Mesothelial cell of epicardium (in vitro differentiated cells): Measurements from ENCODE around the gene TMEM43. TPM values are rescaled to one million over a fixed set of nuclear protein-coding genes. Genes with fewer than 3 reads are reported as not detected.

ENCODE experiments used
- DNase-seq, 2 experiments: peaks; one replicate each; pipeline ENCODE4 v3.0.0; 2021; ENCODE audit warnings: low spot score in 2 of 2; ENCODE audit not compliant: unreplicated experiment in 2 of 2
- H3K27ac Mint-ChIP-seq: 2 replicates; pipeline ENCODE4 v1.8.0; 2021; ENCODE audit warnings: mixed read lengths
- H3K27me3 Mint-ChIP-seq: 2 replicates; pipeline ENCODE4 v1.8.0; 2021; ENCODE audit warnings: low read depth, mixed read lengths
- H3K36me3 Mint-ChIP-seq: 2 replicates; pipeline ENCODE4 v1.8.0; 2021; ENCODE audit warnings: mixed read lengths
- H3K4me1 Mint-ChIP-seq: 2 replicates; pipeline ENCODE4 v1.8.0; 2021; ENCODE audit warnings: mixed read lengths
- H3K4me3 Mint-ChIP-seq: 2 replicates; pipeline ENCODE4 v1.8.0; 2021; ENCODE audit warnings: mild to moderate bottlenecking, moderate library complexity, mixed read lengths
- H3K9me3 Mint-ChIP-seq: 2 replicates; pipeline ENCODE4 v1.8.0; 2021; ENCODE audit warnings: mixed read lengths
- total RNA-seq: library from RNA; stranded (reverse); gene quantifications from 3 replicates; pipeline ENCODE4 v1.2.1, GENCODE V29; 2021
- TF ChIP-seq, protein P1 (sequence below): fragments of 200-600 bp; sonication (generic); IDR thresholded peaks from one replicate; pipeline ENCODE4 v1.5.0; 2021; ENCODE audit warnings: antibody characterized with exemption; ENCODE audit not compliant: unreplicated experiment

Gene TMEM43
- total RNA-seq, 1 donor from 2014 or later = 50.0 TPM

DNA sequence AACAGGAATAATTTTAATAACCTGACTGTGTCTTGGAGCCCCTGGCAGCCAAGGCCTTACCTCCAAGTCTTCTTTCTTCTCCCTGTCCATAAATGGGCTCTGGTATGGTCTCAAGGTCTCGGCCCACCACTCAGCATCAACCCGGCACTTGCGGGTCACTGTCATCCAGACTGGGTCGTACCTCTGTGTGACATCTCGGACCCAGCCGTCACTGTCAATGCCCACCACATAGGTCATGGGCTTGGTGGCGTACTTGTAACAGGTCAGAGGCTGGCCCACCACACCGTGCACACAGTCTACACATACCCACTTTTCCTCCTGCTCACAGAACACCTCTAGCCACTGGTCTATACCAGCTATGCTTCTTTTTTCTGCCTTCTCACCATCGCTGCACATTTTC lies 33.1 kb downstream of the TMEM43 start:
- H3K27ac Mint-ChIP-seq = no peak overlapping the region
- peaks cover 67% of the 10 kb centered on the region for H3K36me3 Mint-ChIP-seq
- TF ChIP-seq, protein P1, sequence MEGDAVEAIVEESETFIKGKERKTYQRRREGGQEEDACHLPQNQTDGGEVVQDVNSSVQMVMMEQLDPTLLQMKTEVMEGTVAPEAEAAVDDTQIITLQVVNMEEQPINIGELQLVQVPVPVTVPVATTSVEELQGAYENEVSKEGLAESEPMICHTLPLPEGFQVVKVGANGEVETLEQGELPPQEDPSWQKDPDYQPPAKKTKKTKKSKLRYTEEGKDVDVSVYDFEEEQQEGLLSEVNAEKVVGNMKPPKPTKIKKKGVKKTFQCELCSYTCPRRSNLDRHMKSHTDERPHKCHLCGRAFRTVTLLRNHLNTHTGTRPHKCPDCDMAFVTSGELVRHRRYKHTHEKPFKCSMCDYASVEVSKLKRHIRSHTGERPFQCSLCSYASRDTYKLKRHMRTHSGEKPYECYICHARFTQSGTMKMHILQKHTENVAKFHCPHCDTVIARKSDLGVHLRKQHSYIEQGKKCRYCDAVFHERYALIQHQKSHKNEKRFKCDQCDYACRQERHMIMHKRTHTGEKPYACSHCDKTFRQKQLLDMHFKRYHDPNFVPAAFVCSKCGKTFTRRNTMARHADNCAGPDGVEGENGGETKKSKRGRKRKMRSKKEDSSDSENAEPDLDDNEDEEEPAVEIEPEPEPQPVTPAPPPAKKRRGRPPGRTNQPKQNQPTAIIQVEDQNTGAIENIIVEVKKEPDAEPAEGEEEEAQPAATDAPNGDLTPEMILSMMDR = no peak
- H3K4me1 Mint-ChIP-seq = no peaks in the 10 kb centered on the region
- H3K27me3 Mint-ChIP-seq = no peaks in the 10 kb centered on the region
- no peak for DNase-seq
- H3K4me3 Mint-ChIP-seq = no peak overlapping the region
- peaks cover 21% of the 10 kb centered on the region for H3K9me3 Mint-ChIP-seq

DNA sequence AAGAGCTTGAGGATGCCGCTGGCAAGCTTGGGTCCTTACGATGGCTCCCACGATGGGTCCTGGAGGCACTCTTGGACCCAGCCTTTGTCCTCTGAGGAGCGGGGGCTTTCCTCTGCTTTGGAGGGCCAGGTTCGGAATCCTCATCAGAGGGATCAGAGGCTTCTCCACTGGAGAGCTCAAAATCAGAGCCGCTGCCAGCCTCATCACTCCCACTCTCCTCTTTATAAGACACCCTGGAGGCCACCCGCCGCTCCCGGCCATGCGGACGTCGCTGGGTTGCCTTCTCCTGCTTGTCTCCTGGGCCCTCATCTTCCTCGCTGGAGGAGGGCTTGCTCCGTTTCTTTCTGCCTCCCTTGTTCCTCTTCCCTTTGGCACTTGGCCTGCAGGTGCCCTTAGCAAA lies 33.5 kb downstream of the TMEM43 start:
- Mint-ChIP-seq H3K36me3 (peaks cover 69% of the 10 kb centered on the region), H3K9me3 (peaks cover 25% of the 10 kb centered on the region), H3K27ac (no peak overlapping the region), H3K4me1 (no peaks in the 10 kb centered on the region), H3K4me3 (no peak overlapping the region), H3K27me3 (no peaks in the 10 kb centered on the region)
- TF ChIP-seq, protein P1 = no peak
- no peak for DNase-seq

DNA sequence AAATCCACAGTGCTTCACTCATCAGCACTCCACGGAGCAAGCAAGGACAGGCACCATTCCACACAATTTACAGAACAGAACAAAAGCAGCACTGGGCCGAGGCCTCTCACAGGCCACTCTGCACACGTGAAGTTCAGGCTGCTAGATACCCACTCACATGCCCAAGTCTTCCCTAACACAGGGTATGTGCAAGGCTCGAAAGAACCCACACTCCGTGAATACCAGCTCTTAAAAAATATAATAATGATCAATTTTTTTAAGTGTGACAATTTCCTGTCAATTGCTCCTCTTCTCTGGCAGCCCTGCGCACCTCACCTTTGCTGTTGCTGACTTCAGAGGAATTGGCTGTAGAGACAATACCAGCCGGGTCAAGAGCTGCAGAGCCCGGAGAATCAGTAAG lies 34.6 kb downstream of the TMEM43 start:
- H3K27ac Mint-ChIP-seq = no peak overlapping the region
- H3K9me3 Mint-ChIP-seq = peaks cover 27% of the 10 kb centered on the region
- H3K36me3 Mint-ChIP-seq = peaks cover 70% of the 10 kb centered on the region
- no peak overlapping the region for H3K4me3 Mint-ChIP-seq
- TF ChIP-seq, protein P1 = no peak
- DNase-seq = no peak
- no peaks in the 10 kb centered on the region for H3K27me3 Mint-ChIP-seq
- H3K4me1 Mint-ChIP-seq = no peaks in the 10 kb centered on the region

DNA sequence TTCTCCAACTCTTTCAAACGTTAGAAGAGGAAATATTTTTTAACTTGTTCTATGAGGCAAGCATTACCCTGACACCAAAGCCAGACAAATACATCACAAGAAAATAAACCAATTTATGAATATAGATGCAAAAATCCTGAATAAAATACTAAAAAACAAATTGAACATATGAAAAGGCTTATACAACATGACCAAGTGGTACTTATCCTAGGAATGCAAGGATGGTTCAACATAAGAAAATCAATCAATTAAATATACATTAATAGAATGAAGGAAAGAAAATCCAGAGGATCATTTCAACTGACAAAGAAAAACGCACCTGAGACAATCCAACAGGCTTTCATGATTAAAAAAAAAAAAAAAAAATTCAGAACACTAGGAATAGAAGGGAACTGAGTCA lies 36.4 kb downstream of the TMEM43 start:
- H3K36me3 Mint-ChIP-seq = peaks cover 79% of the 10 kb centered on the region
- TF ChIP-seq, protein P1 = no peak
- no peak for DNase-seq
- H3K27ac Mint-ChIP-seq = no peak overlapping the region
- no peaks in the 10 kb centered on the region for H3K27me3 Mint-ChIP-seq
- H3K9me3 Mint-ChIP-seq = peaks cover 27% of the 10 kb centered on the region
- no peaks in the 10 kb centered on the region for H3K4me1 Mint-ChIP-seq
- H3K4me3 Mint-ChIP-seq = no peak overlapping the region

DNA sequence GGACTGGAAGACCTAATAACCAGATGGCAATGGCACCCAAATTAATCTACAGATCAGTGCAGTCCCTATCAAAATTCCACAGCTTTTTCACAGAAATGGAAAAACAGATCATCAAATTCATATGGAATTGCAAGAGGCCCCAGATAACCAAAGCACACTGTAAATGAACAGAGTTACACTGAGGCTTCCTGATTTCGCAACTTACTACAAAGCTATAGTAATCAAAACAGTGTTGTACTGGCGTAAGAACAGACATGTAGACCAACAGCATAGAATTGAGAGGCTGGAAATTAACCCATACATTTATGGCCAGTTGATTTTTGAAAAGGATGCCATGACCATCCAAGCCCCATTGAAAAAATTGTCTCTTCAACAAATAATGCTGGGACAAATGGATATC lies 37.3 kb downstream of the TMEM43 start:
- H3K36me3 Mint-ChIP-seq = peaks cover 84% of the 10 kb centered on the region
- H3K4me3 Mint-ChIP-seq = no peak overlapping the region
- H3K27ac Mint-ChIP-seq = no peak overlapping the region
- H3K27me3 Mint-ChIP-seq = no peaks in the 10 kb centered on the region
- no peaks in the 10 kb centered on the region for H3K4me1 Mint-ChIP-seq
- peaks cover 27% of the 10 kb centered on the region for H3K9me3 Mint-ChIP-seq
- no peak for DNase-seq
- TF ChIP-seq, protein P1 = no peak
